K562 (cell line): Measurements from ENCODE around the gene TMEM53. TPM values are rescaled to one million over a fixed set of nuclear protein-coding genes. Genes with fewer than 3 reads are reported as not detected.
A peak's percentile ranks its signal among the peaks of the same experiment; 100 is the strongest.

Experiments
- ATAC-seq: fragments of 200-7000 bp; cut with Tn5 transposase; 3 replicates; pipeline ENCODE4 v1.9.1; 2020; ENCODE audit warnings: moderate library complexity
- BruUV-seq: library from RNA; stranded (reverse); fragments of 400-500 nt; replicated peaks from 2 replicates; lab custom pipeline; 2021; lab: Mats Ljungman, UMichigan
- CTCF ChIA-PET: fragments of 300-600 bp; formaldehyde crosslinking; extraction: SDS; loops from one replicate; lab custom pipeline; 2021; ENCODE audit warnings: low intra/inter-chr PET ratio; lab: Yijun Ruan, JAX
- POLR2A ChIA-PET: fragments of 300-600, 350-650 bp; sonication (Branson Sonifier 250); formaldehyde crosslinking; extraction: SDS; loops from one replicate; lab custom pipeline; 2021; ENCODE audit warnings: antibody characterized with exemption, inconsistent platforms; lab: Yijun Ruan, JAX
- DNase-seq, 4 experiments: peaks; one replicate each; pipeline versions ENCODE4 v3.0.0 to v3.0.0-alpha.2; 2011 to 2018; ENCODE audit warnings: low spot score in 3 of 4, mixed read lengths in 3 of 4; ENCODE audit errors: extremely low read depth in 1 of 4
- FAIRE-seq: peaks from 2 replicates; lab custom pipeline; 2011; peaks lifted over from hg19 to GRCh38; lab: Jason Lieb, UNC
- H2AFZ ChIP-seq: 2 replicates; pipeline ENCODE4 v1.6.0; 2011; ENCODE audit warnings: low read depth, low read length, control low read depth, inconsistent platforms
- H3K27ac ChIP-seq: fragments of 200-600 bp; 3 replicates; pipeline ENCODE4 v1.8.0; 2011; ENCODE audit warnings: low read depth, mild to moderate bottlenecking, control low read depth, inconsistent platforms, low read length, moderate library complexity, mixed read lengths; ENCODE audit errors: extremely low read depth
- H3K27me3 ChIP-seq, 2 experiments: fragments of 300-600 bp in 1 of 2; 2 replicates in 1 of 2; 3 replicates in 1 of 2; pipeline versions ENCODE4 v1.6.0 to v1.8.0; 2011; ENCODE audit warnings: inconsistent platforms in 2 of 2, low read length in 2 of 2, mild to moderate bottlenecking in 1 of 2, mixed read lengths in 1 of 2, moderate library complexity in 1 of 2; ENCODE audit not compliant: control insufficient read depth in 2 of 2, insufficient read depth in 2 of 2
- H3K36me3 ChIP-seq: fragments of 300-600 bp; 3 replicates; pipeline ENCODE4 v1.8.0; 2011; ENCODE audit warnings: mild to moderate bottlenecking, low read length, inconsistent platforms; ENCODE audit not compliant: control insufficient read depth, insufficient read depth
- H3K4me1 ChIP-seq, 2 experiments: fragments of 200-600 bp in 1 of 2; replicated peaks in 1 of 2; 2 replicates in 1 of 2; 3 replicates in 1 of 2; pipeline versions ENCODE4 v1.5.1 to v1.8.0; 2011; ENCODE audit warnings: inconsistent platforms in 2 of 2, low read length in 2 of 2, mild to moderate bottlenecking in 1 of 2, mixed read lengths in 1 of 2, moderate library complexity in 1 of 2; ENCODE audit not compliant: control insufficient read depth in 2 of 2, insufficient read depth in 2 of 2
- H3K4me2 ChIP-seq: 2 replicates; pipeline ENCODE4 v1.6.1; 2011; ENCODE audit warnings: low read length, control low read depth, inconsistent platforms, mixed read lengths; ENCODE audit not compliant: insufficient read depth
- H3K4me3 ChIP-seq: fragments of 200-600 bp; sonication (generic), shearing (Covaris generic); 2 replicates; pipeline ENCODE4 v1.5.1; 2016; ENCODE audit warnings: control low read depth, inconsistent platforms
- H3K79me2 ChIP-seq: fragments of 200-600 bp; 3 replicates; pipeline ENCODE4 v1.8.0; 2011; ENCODE audit warnings: low read length, inconsistent platforms; ENCODE audit not compliant: control insufficient read depth, insufficient read depth
- H3K9ac ChIP-seq, 2 experiments: 2 replicates each; pipeline versions ENCODE4 v1.6.0 to v1.6.1; 2011; ENCODE audit warnings: low read depth in 2 of 2, low read length in 2 of 2, control low read depth in 1 of 2, inconsistent platforms in 1 of 2, mild to moderate bottlenecking in 1 of 2, mixed read lengths in 1 of 2; ENCODE audit not compliant: insufficient read depth in 1 of 2
- H3K9me1 ChIP-seq: one replicate; pipeline ENCODE4 v1.6.0; 2011; ENCODE audit warnings: inconsistent platforms, mild to moderate bottlenecking, low read length, moderate library complexity; ENCODE audit not compliant: control insufficient read depth, insufficient read depth
- H3K9me3 ChIP-seq: replicated peaks from 2 replicates; pipeline ENCODE4 v1.5.1; 2011; ENCODE audit warnings: low read depth, low read length, inconsistent platforms; ENCODE audit not compliant: control insufficient read depth, insufficient read depth
- H4K20me1 ChIP-seq: replicated peaks from 2 replicates; pipeline ENCODE4 v1.6.1; 2011; ENCODE audit warnings: low read length, inconsistent platforms, mixed read lengths; ENCODE audit not compliant: control insufficient read depth, insufficient read depth
- ADNP ChIP-seq: fragments of 200-800 bp; sonication (Bioruptor generic); IDR thresholded peaks from 2 replicates; pipeline ENCODE4 v1.6.1; 2016; ENCODE audit warnings: missing genetic modification characterization, missing compliant biosample characterization
- ARID1B ChIP-seq: fragments of 450-650 bp; IDR thresholded peaks from 2 replicates; pipeline ENCODE4 v1.6.1; 2016; ENCODE audit warnings: antibody characterized with exemption, mild to moderate bottlenecking, inconsistent platforms
- DPF2 ChIP-seq: fragments of 450-650 bp; IDR thresholded peaks from 2 replicates; pipeline ENCODE4 v1.6.1; 2016
- ESRRA ChIP-seq: fragments of 450-650 bp; IDR thresholded peaks from 2 replicates; pipeline ENCODE4 v1.6.1; 2014; ENCODE audit warnings: low read depth, mild to moderate bottlenecking, moderate library complexity, borderline replicate concordance
- FOSL1 ChIP-seq: fragments of 200-800 bp; sonication (Bioruptor generic); conservative IDR thresholded peaks from 2 replicates; pipeline ENCODE4 v1.6.1; 2016; ENCODE audit warnings: missing genetic modification characterization, missing compliant biosample characterization
- FOXP1 ChIP-seq: sonication (generic); formaldehyde crosslinking; IDR thresholded peaks from 2 replicates; pipeline ENCODE4 v1.8.0; 2022; ENCODE audit warnings: mild to moderate bottlenecking, missing genetic modification reagents
- HNRNPUL1 ChIP-seq: fragments of 200-400 bp; formaldehyde crosslinking; IDR thresholded peaks from 2 replicates; pipeline ENCODE4 v1.6.1; 2017; ENCODE audit warnings: low read length
- JUND ChIP-seq, 2 experiments: IDR thresholded peaks; 2 replicates in 1 of 2; 3 replicates in 1 of 2; pipeline ENCODE4 v1.6.1; 2011; ENCODE audit warnings: borderline replicate concordance in 2 of 2, low read depth in 2 of 2, low read length in 2 of 2, improper control_type of control experiment in 1 of 2, missing biosample characterization in 1 of 2, missing genetic modification characterization in 1 of 2, missing genetic modification reagents in 1 of 2
- KDM1A ChIP-seq, 2 experiments: fragments of 450-650 bp; IDR thresholded peaks; 2 replicates each; pipeline ENCODE4 v1.6.1; 2016; ENCODE audit warnings: mild to moderate bottlenecking in 2 of 2
- MEIS2 ChIP-seq: fragments of 450-650 bp; IDR thresholded peaks from 2 replicates; pipeline ENCODE4 v1.6.1; 2014; ENCODE audit warnings: mild to moderate bottlenecking; ENCODE audit not compliant: partially characterized antibody
- NFIC ChIP-seq: fragments of 450-650 bp; IDR thresholded peaks from 2 replicates; pipeline ENCODE4 v1.6.1; 2017; ENCODE audit warnings: mild to moderate bottlenecking, inconsistent platforms
- RCOR1 ChIP-seq, 2 experiments: IDR thresholded peaks; 2 replicates each; pipeline ENCODE4 v1.6.1; 2012; ENCODE audit warnings: low read depth in 2 of 2, low read length in 2 of 2, borderline replicate concordance in 1 of 2, improper control_type of control experiment in 1 of 2
- SMARCA5 ChIP-seq: fragments of 450-650 bp; IDR thresholded peaks from 2 replicates; pipeline ENCODE4 v1.6.1; 2016
- YY1 ChIP-seq, 3 experiments: IDR thresholded peaks; 2 replicates each; pipeline ENCODE4 v1.6.1; 2011; ENCODE audit warnings: low read length in 2 of 3, mild to moderate bottlenecking in 2 of 3, moderate library complexity in 2 of 3, borderline replicate concordance in 1 of 3, control low read depth in 1 of 3, low read depth in 1 of 3; ENCODE audit not compliant: insufficient read depth in 3 of 3, insufficient replicate concordance in 2 of 3, control insufficient read depth in 1 of 3, insufficient read length in 1 of 3; ENCODE audit errors: extremely low read depth in 1 of 3
- WGBS: fragments of 100-300 bp; shearing (Covaris generic); methylation state at CpG from one replicate; pipeline ENCODE4 v1.1.6; 2016; ENCODE audit warnings: low coverage, mixed read lengths; ENCODE audit not compliant: insufficient coverage; ENCODE audit errors: missing lambda C conversion rate; 5-methylcytosine and 5-hydroxymethylcytosine counted together
- in situ Hi-C: fragments of 300-500 bp; cut with MboI; formaldehyde crosslinking; loops from 4 replicates; pipeline ENCODE4 v1.15.0; 2018; ENCODE audit warnings: inconsistent platforms, mixed read lengths
- intact Hi-C: fragments of 100-400 bp; cut with micrococcal nuclease; formaldehyde crosslinking; loops from 2 replicates; pipeline ENCODE4 v1.14.2; 2022
- polyA plus RNA-seq, 8 experiments: library from polyadenylated mRNA; depleted of rRNA in 4 of 8; stranded (reverse) in 5 of 8; unstranded in 3 of 8; fragments of >200 nt; fragmentation: Nextera tagmentation in 2 of 8; fragmentation: Illumina TruSeq in 1 of 8; extraction: Ambion mirVana in 2 of 8; extraction: Trizol in 1 of 8; gene quantifications; 2 replicates each; pipeline versions ENCODE4 v1.2.1 to v1.2.3, GENCODE V29; 2011 to 2014; ENCODE audit warnings: inconsistent platforms in 1 of 8, missing spikeins in 1 of 8
- total RNA-seq, 7 experiments: library from RNA; depleted of rRNA in 6 of 7; stranded (reverse); fragments of >200 nt in 6 of 7; fragmentation: Illumina TruSeq in 2 of 7; extraction: Trizol in 2 of 7; gene quantifications; 2 replicates each; pipeline versions ENCODE4 v1.2.1 to v1.2.3, GENCODE V29; 2011 to 2021; ENCODE audit warnings: low replicate concordance in 1 of 7
- TF ChIP-seq, protein P1 (sequence below): fragments of 450-650 bp; formaldehyde crosslinking; IDR thresholded peaks from 2 replicates; pipeline ENCODE4 v1.4.0; 2020; ENCODE audit warnings: mild to moderate bottlenecking
- TF ChIP-seq, protein P2 (sequence below), 2 experiments: IDR thresholded peaks in 1 of 2; conservative IDR thresholded peaks in 1 of 2; 2 replicates each; pipeline ENCODE4 v1.6.1; 2016; ENCODE audit warnings: low read depth in 2 of 2, mild to moderate bottlenecking in 1 of 2, missing compliant biosample characterization in 1 of 2, missing genetic modification characterization in 1 of 2, moderate library complexity in 1 of 2

The TMEM53 gene
- total and polyA plus RNA-seq, 9 of the 15 experiments (the other 6 are each of a cell fraction or from before 2014, with no cell fraction given): 0.23 to 3.7 (median 2.0) TPM

DNA sequence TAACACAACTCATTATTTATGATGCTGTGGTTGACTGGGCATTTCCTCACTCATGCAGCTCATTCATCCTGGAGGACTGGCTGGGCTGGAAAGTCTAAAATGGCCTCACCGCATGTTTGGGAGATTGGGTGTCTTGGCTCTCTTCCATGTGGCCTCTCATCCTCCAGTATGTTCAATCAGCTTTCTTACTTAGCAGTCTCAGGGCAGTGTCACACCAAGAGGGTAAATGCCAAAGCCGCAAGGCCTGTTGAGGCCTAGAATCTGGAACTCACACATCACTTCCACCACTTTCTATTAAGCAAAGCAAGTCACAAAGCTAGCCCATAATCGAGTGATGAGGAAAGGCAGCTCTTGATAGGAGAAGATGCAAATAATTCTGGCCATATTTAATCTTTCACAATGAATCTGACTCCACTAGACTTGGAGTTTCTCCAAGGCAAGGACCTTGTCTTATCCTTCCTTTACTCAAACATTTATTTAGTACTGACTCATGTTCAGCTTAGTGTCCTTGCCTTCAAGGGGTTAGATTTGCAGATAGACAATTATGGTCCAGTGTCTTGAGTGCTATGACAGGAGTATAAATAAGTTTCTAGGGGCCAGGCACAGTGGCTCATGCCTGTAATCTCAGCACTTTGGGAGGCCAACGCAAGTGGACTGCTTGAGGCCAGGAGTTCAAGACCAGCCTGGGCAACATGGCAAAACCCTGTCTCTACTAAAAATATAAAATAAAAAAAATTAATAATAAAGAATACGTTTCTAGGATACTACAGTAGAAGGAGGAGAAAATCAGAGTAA lies 45.1 kb downstream of the TMEM53 start:
- CTCF ChIA-PET: no interaction called here
- Histone ChIP-seq H2AFZ (no peak overlapping the region), H3K9me1 (peaks cover 3% of the 10 kb centered on the region), H3K4me2 (no peak overlapping the region), H3K9ac (0 out of 4 replicates have a peak overlapping the region, but pooled peaks of 1 of the 2 experiments have one; percentile 1), H3K4me3 (no peak overlapping the region), H3K79me2 (peaks cover 19% of the 10 kb centered on the region), H3K9me3 (no peaks in the 10 kb centered on the region), H3K36me3 (peaks cover 14% of the 10 kb centered on the region), H3K27ac (no peak overlapping the region), H3K27me3 (no peaks in the 10 kb centered on the region), H4K20me1 (no peaks in the 10 kb centered on the region), H3K4me1 (peaks cover 38 to 57% of the 10 kb centered on the region in 2 experiments)
- in situ Hi-C loops: no loop called here
- WGBS: 33% methylated on average over 5 of the region's 5 CpGs
- intact Hi-C loops: no loop called here
- FAIRE-seq (no peak), ATAC-seq (no peak), DNase-seq (peak in 1 of 4 experiments; percentile 38)
- BruUV-seq: no TSS peak
- POLR2A ChIA-PET: interaction anchor here (0.6 to 21.3 kb wide), 4 partner anchors 10 to 599 kb away, joined by 3 to 328 read pairs (median 64); no protein-coding TSS in a partner anchor
- TF ChIP-seq JUND (IDR thresholded peaks at IDR 0.05; ENCODE audit: borderline replicate concordance, low read depth, low read length): peak; percentile 40; the same call in 1 of the 2 replicates
- TF ChIP-seq JUND (tag; IDR thresholded peaks at IDR 0.05; ENCODE audit: borderline replicate concordance, low read depth, low read length): peak; percentile 24; the same call in 1 of the 3 replicates
- 0 out of 4 replicates have a peak, but pooled peaks of 1 of the 2 experiments have one; percentile 12 for TF ChIP-seq RCOR1 (IDR thresholded peaks at IDR 0.05; ENCODE audit: borderline replicate concordance in 1 of 2, low read depth in 2 of 2, low read length in 2 of 2)
- TF ChIP-seq SMARCA5: no peak
- TF ChIP-seq NFIC: peak; percentile 45
- peak in 1 of 3 experiments; percentile 42 for TF ChIP-seq YY1 (IDR thresholded peaks at IDR 0.05; ENCODE audit: borderline replicate concordance in 1 of 3, control insufficient read depth in 1 of 3, extremely low read depth in 1 of 3, insufficient read depth in 3 of 3, insufficient read length in 1 of 3, insufficient replicate concordance in 2 of 3, low read depth in 1 of 3, low read length in 2 of 3)
- TF ChIP-seq FOSL1: peak; percentile 63; the same call in 1 of the 2 replicates
- peak in 1 of 2 experiments; percentile 51; a peak in 2 of 4 replicates for TF ChIP-seq KDM1A (IDR thresholded peaks at IDR 0.05)
- TF ChIP-seq ADNP (tag): 0 out of 2 replicates have a peak, but pooled peaks have one; percentile 55
- peak; percentile 29; the same call in 1 of the 2 replicates for TF ChIP-seq ESRRA
- TF ChIP-seq FOXP1: no peak
- 0 out of 2 replicates have a peak, but pooled peaks have one; percentile 35 for TF ChIP-seq ARID1B
- TF ChIP-seq MEIS2: peak; percentile 18
- TF ChIP-seq, protein P1, sequence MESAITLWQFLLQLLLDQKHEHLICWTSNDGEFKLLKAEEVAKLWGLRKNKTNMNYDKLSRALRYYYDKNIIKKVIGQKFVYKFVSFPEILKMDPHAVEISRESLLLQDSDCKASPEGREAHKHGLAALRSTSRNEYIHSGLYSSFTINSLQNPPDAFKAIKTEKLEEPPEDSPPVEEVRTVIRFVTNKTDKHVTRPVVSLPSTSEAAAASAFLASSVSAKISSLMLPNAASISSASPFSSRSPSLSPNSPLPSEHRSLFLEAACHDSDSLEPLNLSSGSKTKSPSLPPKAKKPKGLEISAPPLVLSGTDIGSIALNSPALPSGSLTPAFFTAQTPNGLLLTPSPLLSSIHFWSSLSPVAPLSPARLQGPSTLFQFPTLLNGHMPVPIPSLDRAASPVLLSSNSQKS (CRISPR knock-in tag): no peak
- no peak for TF ChIP-seq HNRNPUL1
- peak; percentile 15; the same call in 1 of the 2 replicates for TF ChIP-seq DPF2
- TF ChIP-seq, protein P2, sequence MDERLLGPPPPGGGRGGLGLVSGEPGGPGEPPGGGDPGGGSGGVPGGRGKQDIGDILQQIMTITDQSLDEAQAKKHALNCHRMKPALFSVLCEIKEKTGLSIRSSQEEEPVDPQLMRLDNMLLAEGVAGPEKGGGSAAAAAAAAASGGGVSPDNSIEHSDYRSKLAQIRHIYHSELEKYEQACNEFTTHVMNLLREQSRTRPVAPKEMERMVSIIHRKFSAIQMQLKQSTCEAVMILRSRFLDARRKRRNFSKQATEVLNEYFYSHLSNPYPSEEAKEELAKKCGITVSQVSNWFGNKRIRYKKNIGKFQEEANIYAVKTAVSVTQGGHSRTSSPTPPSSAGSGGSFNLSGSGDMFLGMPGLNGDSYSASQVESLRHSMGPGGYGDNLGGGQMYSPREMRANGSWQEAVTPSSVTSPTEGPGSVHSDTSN (CRISPR knock-in tag; IDR thresholded peaks at IDR 0.05; ENCODE audit: low read depth): no peak
- TF ChIP-seq, protein P2 (tag; conservative IDR thresholded peaks at IDR 0.05; ENCODE audit: low read depth): 0 out of 2 replicates have a peak, but pooled peaks have one; percentile 18
